Measurements from ENCODE around the gene TUFT1.
A peak's percentile ranks its signal among the peaks of the same experiment; 100 is the strongest.

TUFT1 gene

GRCh38 chr1:151533870-151534269 is 6.2 kb upstream of the TUFT1 start:
- no peaks in the 10 kb centered on the region for H3K4me1 ChIP-seq (ENCODE audit: control insufficient read depth, insufficient read depth, low read length)
- H3K27ac ChIP-seq (ENCODE audit: low read depth, low read length), result no peak overlapping the region
- H3K27me3 ChIP-seq (ENCODE audit: control insufficient read depth, insufficient read depth, low read length), result no peaks in the 10 kb centered on the region
- no peak overlapping the region for H3K4me3 ChIP-seq (ENCODE audit: low read length)
- H3K9ac ChIP-seq (ENCODE audit: low read length), result no peak overlapping the region
- peaks cover 8% of the 10 kb centered on the region for H3K36me3 ChIP-seq (ENCODE audit: control insufficient read depth, insufficient read depth, low read length)

- no peaks in the 10 kb centered on the region for H3K27me3 ChIP-seq (ENCODE audit: control insufficient read depth, insufficient read depth, low read length)
- no peak overlapping the region for H3K9ac ChIP-seq (ENCODE audit: low read length)
- peaks cover 6% of the 10 kb centered on the region for H3K4me1 ChIP-seq (ENCODE audit: control insufficient read depth, insufficient read depth, low read length)
- no peak overlapping the region for H3K27ac ChIP-seq (ENCODE audit: low read depth, low read length)
- H3K4me3 ChIP-seq (ENCODE audit: low read length), result no peak overlapping the region
- peaks cover 3% of the 10 kb centered on the region for H3K36me3 ChIP-seq (ENCODE audit: control insufficient read depth, insufficient read depth, low read length)
Measured at GRCh38 chr1:151534662-151535278, 5.3 kb upstream of the TUFT1 start.

- Histone ChIP-seq H3K9ac (ENCODE audit: low read length) (no peak overlapping the region), H3K27ac (ENCODE audit: low read depth, low read length) (no peak overlapping the region), H3K36me3 (ENCODE audit: control insufficient read depth, insufficient read depth, low read length) (peaks cover 3% of the 10 kb centered on the region), H3K4me3 (ENCODE audit: low read length) (no peak overlapping the region), H3K4me1 (ENCODE audit: control insufficient read depth, insufficient read depth, low read length) (peaks cover 7% of the 10 kb centered on the region), H3K27me3 (ENCODE audit: control insufficient read depth, insufficient read depth, low read length) (no peaks in the 10 kb centered on the region)
Measured at GRCh38 chr1:151535326-151536271, 4.5 kb upstream of the TUFT1 start.

GRCh38 chr1:151536499-151536898 is 3.6 kb upstream of the TUFT1 start:
- Histone ChIP-seq H3K9ac (ENCODE audit: low read length) (no peak overlapping the region), H3K36me3 (ENCODE audit: control insufficient read depth, insufficient read depth, low read length) (peaks cover 3% of the 10 kb centered on the region), H3K4me1 (ENCODE audit: control insufficient read depth, insufficient read depth, low read length) (peaks cover 7% of the 10 kb centered on the region), H3K27me3 (ENCODE audit: control insufficient read depth, insufficient read depth, low read length) (no peaks in the 10 kb centered on the region), H3K27ac (ENCODE audit: low read depth, low read length) (no peak overlapping the region), H3K4me3 (ENCODE audit: low read length) (no peak overlapping the region)

- H3K4me3 ChIP-seq (ENCODE audit: low read length), result no peak overlapping the region
- peaks cover 7% of the 10 kb centered on the region for H3K4me1 ChIP-seq (ENCODE audit: control insufficient read depth, insufficient read depth, low read length)
- no peak overlapping the region for H3K27ac ChIP-seq (ENCODE audit: low read depth, low read length)
- peaks cover 3% of the 10 kb centered on the region for H3K36me3 ChIP-seq (ENCODE audit: control insufficient read depth, insufficient read depth, low read length)
- no peak overlapping the region for H3K9ac ChIP-seq (ENCODE audit: low read length)
- H3K27me3 ChIP-seq (ENCODE audit: control insufficient read depth, insufficient read depth, low read length), result no peaks in the 10 kb centered on the region
Measured at GRCh38 chr1:151537112-151537511, 3.0 kb upstream of the TUFT1 start.

GRCh38 chr1:151539321-151540020 is 638 bp upstream of the TUFT1 start:
- Histone ChIP-seq H3K27ac (ENCODE audit: low read depth, low read length) (peak overlapping the region; percentile 81), H3K27me3 (ENCODE audit: control insufficient read depth, insufficient read depth, low read length) (no peaks in the 10 kb centered on the region), H3K4me1 (ENCODE audit: control insufficient read depth, insufficient read depth, low read length) (peaks cover 14% of the 10 kb centered on the region), H3K9ac (ENCODE audit: low read length) (peak overlapping the region; percentile 8), H3K4me3 (ENCODE audit: low read length) (peak overlapping the region; percentile 82), H3K36me3 (ENCODE audit: control insufficient read depth, insufficient read depth, low read length) (peaks cover 3% of the 10 kb centered on the region)

- peak overlapping the region; percentile 81 for H3K27ac ChIP-seq (ENCODE audit: low read depth, low read length)
- H3K4me1 ChIP-seq (ENCODE audit: control insufficient read depth, insufficient read depth, low read length), result peaks cover 14% of the 10 kb centered on the region
- peaks cover 3% of the 10 kb centered on the region for H3K36me3 ChIP-seq (ENCODE audit: control insufficient read depth, insufficient read depth, low read length)
- H3K9ac ChIP-seq (ENCODE audit: low read length), result peak overlapping the region; percentile 70
- H3K27me3 ChIP-seq (ENCODE audit: control insufficient read depth, insufficient read depth, low read length), result no peaks in the 10 kb centered on the region
- peak overlapping the region; percentile 82 for H3K4me3 ChIP-seq (ENCODE audit: low read length)
Measured at GRCh38 chr1:151540982-151541377, 871 bp downstream of the TUFT1 start.

- Histone ChIP-seq H3K4me3 (ENCODE audit: low read length) (peak overlapping the region; percentile 82), H3K36me3 (ENCODE audit: control insufficient read depth, insufficient read depth, low read length) (peaks cover under 1% of the 10 kb centered on the region), H3K9ac (ENCODE audit: low read length) (no peak overlapping the region), H3K27me3 (ENCODE audit: control insufficient read depth, insufficient read depth, low read length) (no peaks in the 10 kb centered on the region), H3K4me1 (ENCODE audit: control insufficient read depth, insufficient read depth, low read length) (peaks cover 14% of the 10 kb centered on the region), H3K27ac (ENCODE audit: low read depth, low read length) (no peak overlapping the region)
Measured at GRCh38 chr1:151541752-151542151, 1.6 kb downstream of the TUFT1 start.

GRCh38 chr1:151542710-151543129 is 2.6 kb downstream of the TUFT1 start:
- Histone ChIP-seq H3K27me3 (ENCODE audit: control insufficient read depth, insufficient read depth, low read length) (no peaks in the 10 kb centered on the region), H3K4me1 (ENCODE audit: control insufficient read depth, insufficient read depth, low read length) (peaks cover 16% of the 10 kb centered on the region), H3K27ac (ENCODE audit: low read depth, low read length) (peak overlapping the region; percentile 30), H3K9ac (ENCODE audit: low read length) (no peak overlapping the region), H3K4me3 (ENCODE audit: low read length) (no peak overlapping the region), H3K36me3 (ENCODE audit: control insufficient read depth, insufficient read depth, low read length) (no peaks in the 10 kb centered on the region)

- no peaks in the 10 kb centered on the region for H3K36me3 ChIP-seq (ENCODE audit: control insufficient read depth, insufficient read depth, low read length)
- H3K27ac ChIP-seq (ENCODE audit: low read depth, low read length), result no peak overlapping the region
- H3K4me1 ChIP-seq (ENCODE audit: control insufficient read depth, insufficient read depth, low read length), result peaks cover 9% of the 10 kb centered on the region
- H3K9ac ChIP-seq (ENCODE audit: low read length), result no peak overlapping the region
- no peaks in the 10 kb centered on the region for H3K27me3 ChIP-seq (ENCODE audit: control insufficient read depth, insufficient read depth, low read length)
- H3K4me3 ChIP-seq (ENCODE audit: low read length), result no peak overlapping the region
Measured at GRCh38 chr1:151545542-151545941, 5.4 kb downstream of the TUFT1 start.

- Histone ChIP-seq H3K4me3 (ENCODE audit: low read length) (no peak overlapping the region), H3K9ac (ENCODE audit: low read length) (no peak overlapping the region), H3K4me1 (ENCODE audit: control insufficient read depth, insufficient read depth, low read length) (peaks cover 9% of the 10 kb centered on the region), H3K36me3 (ENCODE audit: control insufficient read depth, insufficient read depth, low read length) (no peaks in the 10 kb centered on the region), H3K27ac (ENCODE audit: low read depth, low read length) (no peak overlapping the region), H3K27me3 (ENCODE audit: control insufficient read depth, insufficient read depth, low read length) (no peaks in the 10 kb centered on the region)
Measured at GRCh38 chr1:151546011-151546925, 6.2 kb downstream of the TUFT1 start.
